ENCODE results near the gene THSD7B. TPM values are rescaled to one million over a fixed set of nuclear protein-coding genes. Genes with fewer than 3 reads are reported as not detected.
A peak's percentile ranks its signal among the peaks of the same experiment; 100 is the strongest.

Gene THSD7B
- total RNA-seq, 1 donor from 2014 or later: 20.0 TPM

- no peak for DNase-seq
These were observed 36.3 kb downstream of the THSD7B start for GRCh38 chr2:136801661-136802060.

GRCh38 chr2:136809998-136810397 is 44.7 kb downstream of the THSD7B start:
- DNase-seq: no peak

- DNase-seq: no peak
These were observed 53.5 kb downstream of the THSD7B start for GRCh38 chr2:136818839-136819238.

GRCh38 chr2:136823291-136823690 is 57.9 kb downstream of the THSD7B start:
- no peak for DNase-seq

GRCh38 chr2:136828162-136828561 is 62.8 kb downstream of the THSD7B start:
- no peak for DNase-seq

GRCh38 chr2:136828774-136829173 is 63.4 kb downstream of the THSD7B start:
- DNase-seq: no peak

- no peak for DNase-seq
These were observed 79.2 kb downstream of the THSD7B start for GRCh38 chr2:136844546-136844945.

- no peak for DNase-seq
These were observed 93.3 kb downstream of the THSD7B start for GRCh38 chr2:136858656-136859055.

GRCh38 chr2:136860443-136860958 is 95.2 kb downstream of the THSD7B start:
- no peak for DNase-seq

- DNase-seq: no peak
These were observed 98.1 kb downstream of the THSD7B start for GRCh38 chr2:136863468-136863867.

GRCh38 chr2:136863874-136864273 is 98.5 kb downstream of the THSD7B start:
- no peak for DNase-seq

GRCh38 chr2:136871424-136871823 is 106.1 kb downstream of the THSD7B start:
- DNase-seq: no peak

GRCh38 chr2:136874258-136874657 is 108.9 kb downstream of the THSD7B start:
- no peak for DNase-seq

GRCh38 chr2:136891100-136891499 is 125.8 kb downstream of the THSD7B start:
- no peak for DNase-seq

GRCh38 chr2:136894007-136894634 is 128.8 kb downstream of the THSD7B start:
- no peak for DNase-seq

- no peak for DNase-seq
These were observed 136.4 kb downstream of the THSD7B start for GRCh38 chr2:136901732-136902131.

GRCh38 chr2:136905779-136906178 is 140.4 kb downstream of the THSD7B start:
- DNase-seq: no peak

- no peak for DNase-seq
These were observed 144.4 kb downstream of the THSD7B start for GRCh38 chr2:136909777-136910176.

GRCh38 chr2:136916131-136916530 is 150.8 kb downstream of the THSD7B start:
- DNase-seq: no peak

GRCh38 chr2:136917411-136917881 is 152.1 kb downstream of the THSD7B start:
- no peak for DNase-seq

GRCh38 chr2:136919682-136920081 is 154.3 kb downstream of the THSD7B start:
- DNase-seq: no peak

- DNase-seq: peak; percentile 0
These were observed 155.4 kb downstream of the THSD7B start for GRCh38 chr2:136920652-136921333.

- DNase-seq: no peak
These were observed 161.8 kb downstream of the THSD7B start for GRCh38 chr2:136927156-136927555.

GRCh38 chr2:136929531-136929930 is 164.2 kb downstream of the THSD7B start:
- no peak for DNase-seq
